T-helper 1 cell treated with Interleukin-12 subunit alpha and Interleukin-12 subunit beta and Interleukin-4 antibody, amounts not matched to agents 30 μg/mL and 1 μg/mL, for 36 hours (primary cell): ENCODE data around the gene AHCYL2.
"Not testable (repeated sequence)": the region's sequence is repeated elsewhere in the genome, so short reads cannot be mapped to it uniquely, and the experiment has no call there.

Experiments
- H3K27ac Mint-ChIP-seq: one replicate; pipeline ENCODE4 v1.8.0; 2021; ENCODE audit warnings: mild to moderate bottlenecking, mixed read lengths
- H3K27me3 Mint-ChIP-seq: one replicate; pipeline ENCODE4 v1.8.0; 2021; ENCODE audit warnings: low read depth, mixed read lengths
- H3K36me3 Mint-ChIP-seq: one replicate; pipeline ENCODE4 v1.8.0; 2021; ENCODE audit warnings: low read depth, mixed read lengths
- H3K4me1 Mint-ChIP-seq: one replicate; pipeline ENCODE4 v1.8.0; 2021; ENCODE audit warnings: low read depth, mixed read lengths
- H3K4me3 Mint-ChIP-seq: one replicate; pipeline ENCODE4 v1.8.0; 2021; ENCODE audit warnings: mild to moderate bottlenecking, moderate library complexity, mixed read lengths
- H3K9me3 Mint-ChIP-seq: one replicate; pipeline ENCODE4 v1.8.0; 2021; ENCODE audit warnings: mixed read lengths

AHCYL2 gene

DNA sequence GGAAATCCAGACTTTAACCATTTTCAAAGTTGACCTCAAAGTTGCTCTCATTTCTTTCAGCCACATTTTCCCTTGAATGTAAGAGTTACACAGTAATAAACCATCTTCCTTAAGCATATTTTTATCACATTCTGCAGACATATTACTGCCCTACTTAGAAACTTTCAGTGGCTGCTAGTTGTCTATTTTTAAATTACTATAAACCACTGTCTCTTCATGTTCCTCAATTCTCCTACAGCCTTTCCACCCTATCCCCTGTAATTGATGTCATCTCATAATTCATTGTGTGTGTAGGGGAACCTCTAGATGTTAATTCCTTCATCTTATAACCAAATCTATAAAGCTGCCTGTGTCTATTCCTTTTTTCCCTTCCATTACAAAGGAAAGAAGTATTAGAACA lies 131.3 kb downstream of the AHCYL2 start:
- Mint-ChIP-seq H3K27me3 (no peaks in the 10 kb centered on the region), H3K36me3 (no peaks in the 10 kb centered on the region), H3K27ac (no peak overlapping the region), H3K4me1 (peaks cover 6% of the 10 kb centered on the region), H3K4me3 (no peak overlapping the region), H3K9me3 (no peaks in the 10 kb centered on the region)

DNA sequence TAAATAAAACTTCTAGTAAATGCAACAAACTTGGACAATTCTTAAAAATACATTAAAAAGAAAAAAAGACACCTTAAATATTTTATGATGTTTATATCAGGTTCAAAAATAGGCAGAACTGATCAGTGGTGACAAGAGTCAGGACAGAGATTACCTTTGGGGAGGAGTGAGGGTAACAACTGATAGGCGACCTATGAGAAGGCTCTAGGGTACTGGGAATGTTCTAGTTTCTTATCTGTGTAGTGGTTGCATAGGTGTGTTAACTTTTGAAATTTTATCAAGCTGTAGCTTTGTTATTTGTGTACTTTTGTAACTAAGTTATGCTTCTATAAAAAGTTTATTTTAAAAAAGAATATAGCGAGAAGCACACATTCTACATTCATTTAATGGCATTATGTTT lies 134.3 kb downstream of the AHCYL2 start:
- Mint-ChIP-seq H3K36me3 (no peaks in the 10 kb centered on the region), H3K4me3 (no peak overlapping the region), H3K27me3 (no peaks in the 10 kb centered on the region), H3K4me1 (peaks cover 4% of the 10 kb centered on the region), H3K9me3 (no peaks in the 10 kb centered on the region), H3K27ac (no peak overlapping the region)

GRCh38 chr7:129359638-129360037 lies 134.8 kb downstream of the AHCYL2 start:
- Mint-ChIP-seq H3K9me3 (no peaks in the 10 kb centered on the region), H3K27me3 (no peaks in the 10 kb centered on the region), H3K4me1 (peaks cover 4% of the 10 kb centered on the region), H3K36me3 (no peaks in the 10 kb centered on the region), H3K27ac (no peak overlapping the region), H3K4me3 (no peak overlapping the region)

DNA sequence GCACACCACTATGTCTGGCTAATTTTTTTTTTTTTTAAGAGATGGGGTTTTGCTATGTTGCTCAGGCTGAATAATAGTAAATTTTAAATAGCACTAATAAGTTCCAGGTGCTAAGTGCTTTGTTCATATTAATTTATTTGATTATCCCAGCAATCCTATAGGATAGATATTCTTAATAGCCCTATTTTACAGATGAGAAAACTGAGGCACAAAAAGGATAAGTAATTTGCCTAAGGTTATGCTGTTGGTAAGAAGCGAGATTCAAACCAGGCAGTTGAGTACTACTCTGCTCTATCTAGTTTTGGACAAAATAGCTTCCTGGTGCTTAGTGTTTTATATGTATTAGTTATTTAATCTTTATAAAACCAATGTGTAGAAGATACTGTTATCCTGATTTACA lies 136.9 kb downstream of the AHCYL2 start:
- no peaks in the 10 kb centered on the region for H3K27me3 Mint-ChIP-seq
- H3K27ac Mint-ChIP-seq, result no peak overlapping the region
- no peaks in the 10 kb centered on the region for H3K36me3 Mint-ChIP-seq
- H3K4me3 Mint-ChIP-seq, result no peak overlapping the region
- peaks cover 11% of the 10 kb centered on the region for H3K4me1 Mint-ChIP-seq
- H3K9me3 Mint-ChIP-seq, result no peaks in the 10 kb centered on the region

- H3K9me3 Mint-ChIP-seq, result no peaks in the 10 kb centered on the region
- no peaks in the 10 kb centered on the region for H3K27me3 Mint-ChIP-seq
- no peak overlapping the region for H3K4me3 Mint-ChIP-seq
- no peak overlapping the region for H3K27ac Mint-ChIP-seq
- peaks cover 16% of the 10 kb centered on the region for H3K4me1 Mint-ChIP-seq
- H3K36me3 Mint-ChIP-seq, result no peaks in the 10 kb centered on the region
Measured at GRCh38 chr7:129362496-129362895, 137.7 kb downstream of the AHCYL2 start.

DNA sequence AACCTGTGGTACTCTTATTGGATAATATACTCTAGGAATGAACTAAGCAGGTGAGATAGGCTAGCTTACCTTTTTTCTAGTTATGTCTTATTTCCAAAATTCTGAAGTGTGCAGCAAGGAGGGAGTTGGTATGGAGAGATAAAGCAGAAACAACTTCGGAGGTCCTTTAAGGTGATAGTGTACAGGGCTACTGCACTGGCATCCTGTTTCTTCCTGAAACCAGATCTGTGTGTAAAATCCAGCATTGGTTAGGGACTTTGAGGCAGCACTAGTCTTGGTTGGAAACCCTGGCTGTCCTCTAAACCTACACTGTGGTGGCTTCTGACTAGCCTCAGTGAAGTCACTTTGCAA lies 142.5 kb downstream of the AHCYL2 start:
- peak overlapping the region; percentile 87 for H3K27ac Mint-ChIP-seq
- H3K9me3 Mint-ChIP-seq, result no peaks in the 10 kb centered on the region
- peaks cover 1% of the 10 kb centered on the region for H3K36me3 Mint-ChIP-seq
- H3K4me1 Mint-ChIP-seq, result peaks cover 45% of the 10 kb centered on the region
- no peaks in the 10 kb centered on the region for H3K27me3 Mint-ChIP-seq
- peak overlapping the region; percentile 77 for H3K4me3 Mint-ChIP-seq

DNA sequence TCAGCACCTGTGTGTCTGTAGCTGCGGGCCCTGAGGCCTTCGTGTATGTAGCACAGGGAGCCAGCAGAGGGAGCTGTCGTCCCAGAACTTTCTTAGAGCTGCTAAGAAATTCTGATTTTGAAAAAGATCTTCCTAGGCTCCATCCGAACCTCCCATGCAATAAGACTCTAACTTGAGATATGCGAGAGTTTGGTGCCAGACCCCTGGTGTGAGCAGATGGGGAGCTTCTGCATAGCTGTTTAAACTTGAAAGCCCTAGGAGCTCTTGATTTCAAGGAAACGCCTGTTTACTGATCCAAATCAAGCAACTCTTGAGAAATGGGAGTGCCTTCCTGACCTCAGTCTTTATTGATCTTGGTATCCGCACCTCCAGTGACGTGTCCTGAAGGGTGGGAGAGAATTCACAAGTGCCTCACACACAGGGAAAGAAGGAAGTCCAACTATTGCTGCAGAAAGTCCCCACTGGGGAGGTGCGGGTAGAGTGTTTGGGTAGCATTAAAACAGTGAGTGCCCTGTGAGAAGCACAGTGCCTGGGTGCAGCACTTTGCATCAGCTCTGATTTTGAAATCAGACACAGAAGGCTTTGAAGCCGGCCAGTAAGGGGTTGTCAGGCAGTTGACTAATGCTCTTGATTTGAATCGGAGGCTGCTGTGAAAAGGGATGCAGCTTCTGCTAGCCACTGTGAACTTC lies 143.0 kb downstream of the AHCYL2 start:
- Mint-ChIP-seq H3K36me3 (peaks cover 1% of the 10 kb centered on the region), H3K27me3 (no peaks in the 10 kb centered on the region), H3K9me3 (no peaks in the 10 kb centered on the region), H3K27ac (peak overlapping the region; percentile 87), H3K4me3 (peak overlapping the region; percentile 77), H3K4me1 (peaks cover 49% of the 10 kb centered on the region)

- Mint-ChIP-seq H3K4me1 (peaks cover 52% of the 10 kb centered on the region), H3K36me3 (peaks cover 1% of the 10 kb centered on the region), H3K9me3 (no peaks in the 10 kb centered on the region), H3K27me3 (no peaks in the 10 kb centered on the region), H3K4me3 (peak overlapping the region; percentile 77), H3K27ac (peak overlapping the region; percentile 87)
Measured at GRCh38 chr7:129368389-129368986, 143.7 kb downstream of the AHCYL2 start.

- Mint-ChIP-seq H3K4me3 (peak overlapping the region; percentile 77), H3K4me1 (peaks cover 55% of the 10 kb centered on the region), H3K27ac (peak overlapping the region; percentile 87)
- not testable (repeated sequence) for H3K36me3 Mint-ChIP-seq, H3K9me3 Mint-ChIP-seq, H3K27me3 Mint-ChIP-seq
Measured at GRCh38 chr7:129369447-129369846, 144.6 kb downstream of the AHCYL2 start.

- peaks cover 1% of the 10 kb centered on the region for H3K36me3 Mint-ChIP-seq
- peak overlapping the region; percentile 11 for H3K27ac Mint-ChIP-seq
- H3K9me3 Mint-ChIP-seq, result no peaks in the 10 kb centered on the region
- peaks cover 59% of the 10 kb centered on the region for H3K4me1 Mint-ChIP-seq
- no peak overlapping the region for H3K4me3 Mint-ChIP-seq
- no peaks in the 10 kb centered on the region for H3K27me3 Mint-ChIP-seq
Measured at GRCh38 chr7:129370812-129371211, 146.0 kb downstream of the AHCYL2 start.

- H3K36me3 Mint-ChIP-seq, result peaks cover 1% of the 10 kb centered on the region
- H3K27ac Mint-ChIP-seq, result peak overlapping the region; percentile 11
- H3K27me3 Mint-ChIP-seq, result no peaks in the 10 kb centered on the region
- H3K9me3 Mint-ChIP-seq, result no peaks in the 10 kb centered on the region
- H3K4me1 Mint-ChIP-seq, result peaks cover 59% of the 10 kb centered on the region
- no peak overlapping the region for H3K4me3 Mint-ChIP-seq
Measured at GRCh38 chr7:129371487-129371886, 146.7 kb downstream of the AHCYL2 start.

GRCh38 chr7:129373651-129374428 lies 149.0 kb downstream of the AHCYL2 start:
- Mint-ChIP-seq H3K36me3 (peaks cover 1% of the 10 kb centered on the region), H3K4me3 (no peak overlapping the region), H3K27ac (no peak overlapping the region), H3K27me3 (no peaks in the 10 kb centered on the region), H3K4me1 (peaks cover 52% of the 10 kb centered on the region), H3K9me3 (no peaks in the 10 kb centered on the region)

- no peak overlapping the region for H3K4me3 Mint-ChIP-seq
- peaks cover 46% of the 10 kb centered on the region for H3K4me1 Mint-ChIP-seq
- H3K9me3 Mint-ChIP-seq, result no peaks in the 10 kb centered on the region
- no peak overlapping the region for H3K27ac Mint-ChIP-seq
- no peaks in the 10 kb centered on the region for H3K27me3 Mint-ChIP-seq
- no peaks in the 10 kb centered on the region for H3K36me3 Mint-ChIP-seq
Measured at GRCh38 chr7:129375141-129375938, 150.5 kb downstream of the AHCYL2 start.

DNA sequence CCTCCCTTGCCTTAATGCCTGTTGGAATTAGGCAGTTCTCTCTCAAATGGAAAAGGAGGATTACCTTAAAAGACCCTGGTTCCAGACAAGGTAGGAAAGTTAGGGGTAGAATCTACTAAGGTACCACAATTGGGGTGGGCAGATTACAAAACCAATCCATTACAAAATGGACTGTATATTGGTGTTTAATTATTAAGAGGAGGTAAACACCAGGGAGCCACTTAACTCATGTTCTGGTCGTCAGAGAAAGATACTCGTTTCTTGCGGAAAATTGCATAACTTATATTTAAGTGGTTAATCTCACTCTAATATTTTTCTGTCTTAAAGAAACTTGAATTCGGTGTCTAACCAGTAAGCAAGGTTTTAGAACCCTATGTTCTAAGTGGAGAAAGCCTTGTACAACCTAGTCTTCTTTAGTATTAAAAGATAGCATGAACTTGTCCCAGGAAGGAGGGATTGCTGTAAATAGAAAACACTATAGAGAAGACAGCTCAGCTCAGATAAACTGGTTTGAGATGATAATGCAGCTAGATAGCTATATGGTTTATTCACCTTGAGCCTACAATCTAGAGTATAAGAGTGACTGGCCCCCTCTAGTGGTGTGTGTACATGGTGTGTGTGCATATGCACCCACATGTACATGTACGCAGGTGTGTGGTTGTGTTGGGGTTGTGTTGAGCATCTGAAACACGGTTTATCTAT lies 151.4 kb downstream of the AHCYL2 start:
- H3K36me3 Mint-ChIP-seq, result no peaks in the 10 kb centered on the region
- peak overlapping the region; percentile 45 for H3K27ac Mint-ChIP-seq
- H3K9me3 Mint-ChIP-seq, result no peaks in the 10 kb centered on the region
- H3K27me3 Mint-ChIP-seq, result no peaks in the 10 kb centered on the region
- H3K4me3 Mint-ChIP-seq, result no peak overlapping the region
- peaks cover 42% of the 10 kb centered on the region for H3K4me1 Mint-ChIP-seq
